HG03139 (cell line): ENCODE results near the gene RBM4B.

Source experiments
- ATAC-seq: cut with Tn5 transposase; IDR thresholded peaks from one replicate; pipeline ENCODE4 v1.9.1; 2021; ENCODE audit not compliant: unreplicated experiment

Gene RBM4B

GRCh38 chr11:66687831-66688281 lies 10.2 kb upstream of the RBM4B start:
- ATAC-seq: no peak

- ATAC-seq: no peak
Measured at GRCh38 chr11:66686801-66687750, 9.4 kb upstream of the RBM4B start.

GRCh38 chr11:66686100-66686785 lies 8.6 kb upstream of the RBM4B start:
- no peak for ATAC-seq

- ATAC-seq: no peak
Measured at GRCh38 chr11:66685276-66686099, 7.8 kb upstream of the RBM4B start.

- ATAC-seq: no peak
Measured at GRCh38 chr11:66684635-66685034, 6.9 kb upstream of the RBM4B start.

GRCh38 chr11:66683877-66684276 lies 6.2 kb upstream of the RBM4B start:
- no peak for ATAC-seq

GRCh38 chr11:66680966-66681645 lies 3.4 kb upstream of the RBM4B start:
- no peak for ATAC-seq

GRCh38 chr11:66676931-66677598 lies 622 bp downstream of the RBM4B start:
- no peak for ATAC-seq

- ATAC-seq: no peak
Measured at GRCh38 chr11:66676282-66676919, 1.3 kb downstream of the RBM4B start.

GRCh38 chr11:66674964-66675602 lies 2.6 kb downstream of the RBM4B start:
- ATAC-seq: no peak

- no peak for ATAC-seq
Measured at GRCh38 chr11:66670816-66671215, 6.9 kb downstream of the RBM4B start.

GRCh38 chr11:66665369-66665768 lies 12.3 kb downstream of the RBM4B start:
- ATAC-seq: no peak

- ATAC-seq: no peak
Measured at GRCh38 chr11:66663741-66664296, 13.9 kb downstream of the RBM4B start.

- no peak for ATAC-seq
Measured at GRCh38 chr11:66659763-66660162, 17.9 kb downstream of the RBM4B start.

- ATAC-seq: no peak
Measured at GRCh38 chr11:66653123-66653522, 24.6 kb downstream of the RBM4B start.

GRCh38 chr11:66652651-66653050 lies 25.0 kb downstream of the RBM4B start:
- no peak for ATAC-seq

GRCh38 chr11:66651016-66651415 lies 26.7 kb downstream of the RBM4B start:
- no peak for ATAC-seq

GRCh38 chr11:66649903-66650302 lies 27.8 kb downstream of the RBM4B start:
- ATAC-seq: no peak

- no peak for ATAC-seq
Measured at GRCh38 chr11:66646828-66647227, 30.9 kb downstream of the RBM4B start.
